Islet of Langerhans (tissue), 1 donor: ENCODE measurements around the gene KIAA1614.
"Not testable (repeated sequence)": the region's sequence is repeated elsewhere in the genome, so short reads cannot be mapped to it uniquely, and the experiment has no call there.

ENCODE experiments used
- FAIRE-seq: peaks from one replicate; lab custom pipeline; 2011; peaks lifted over from hg19 to GRCh38; lab: Jason Lieb, UNC

The KIAA1614 gene

GRCh38 chr1:180946056-180946455 is 33.4 kb downstream of the KIAA1614 start:
- no peak for FAIRE-seq

DNA sequence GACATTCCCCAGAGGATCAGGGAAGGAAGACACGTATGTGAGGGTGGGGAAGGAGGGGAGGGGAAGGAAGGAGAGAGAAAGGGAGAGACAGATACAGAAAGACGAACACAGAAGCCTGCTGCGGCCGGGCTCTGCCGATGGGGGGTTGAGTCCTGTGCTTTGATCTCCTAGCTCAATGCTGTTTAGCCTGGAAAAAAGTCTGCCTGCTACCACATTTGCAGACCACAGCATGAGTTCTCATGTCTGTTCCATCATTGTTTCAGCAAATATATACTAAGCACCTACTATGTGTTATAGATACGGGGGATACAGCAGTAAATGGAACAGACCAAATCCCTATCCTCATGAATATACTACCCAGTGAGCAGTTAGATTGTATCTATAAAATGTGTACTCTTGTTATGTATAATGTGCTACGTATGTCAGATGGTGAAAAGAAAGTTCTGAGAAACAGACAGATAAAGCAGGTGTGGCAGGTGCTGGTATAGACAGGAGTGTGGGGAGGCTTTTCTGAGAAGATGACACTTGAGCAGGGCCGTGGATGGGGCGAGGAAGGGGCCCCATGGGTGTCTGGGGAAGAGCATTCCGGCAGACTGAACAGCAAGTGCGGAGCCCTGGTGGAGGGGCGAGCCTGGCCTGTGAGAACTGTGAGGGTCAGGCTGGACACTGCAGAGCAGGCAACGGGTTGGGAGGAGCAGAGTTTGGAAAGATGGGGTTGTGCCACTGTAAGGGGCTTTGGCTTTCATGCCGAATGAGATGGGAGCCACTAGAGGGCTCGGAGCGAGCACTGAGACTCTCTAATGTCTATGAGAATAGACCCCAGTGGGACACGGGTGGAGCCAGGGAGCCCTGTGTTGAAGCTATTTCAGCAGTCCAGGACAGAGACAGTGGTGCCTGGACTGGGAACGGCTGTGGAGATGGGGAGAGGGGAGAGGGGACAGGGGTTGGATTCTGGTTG is 34.1 kb downstream of the KIAA1614 start:
- no peak for FAIRE-seq

- FAIRE-seq, result no peak
These were observed 34.8 kb downstream of the KIAA1614 start for GRCh38 chr1:180947499-180947885.

GRCh38 chr1:180947901-180948640 is 35.4 kb downstream of the KIAA1614 start:
- no peak for FAIRE-seq

- FAIRE-seq, result no peak
These were observed 36.2 kb downstream of the KIAA1614 start for GRCh38 chr1:180948641-180949615.

- no peak for FAIRE-seq
These were observed 36.9 kb downstream of the KIAA1614 start for GRCh38 chr1:180949616-180950000.

GRCh38 chr1:180950321-180950720 is 37.6 kb downstream of the KIAA1614 start:
- no peak for FAIRE-seq

DNA sequence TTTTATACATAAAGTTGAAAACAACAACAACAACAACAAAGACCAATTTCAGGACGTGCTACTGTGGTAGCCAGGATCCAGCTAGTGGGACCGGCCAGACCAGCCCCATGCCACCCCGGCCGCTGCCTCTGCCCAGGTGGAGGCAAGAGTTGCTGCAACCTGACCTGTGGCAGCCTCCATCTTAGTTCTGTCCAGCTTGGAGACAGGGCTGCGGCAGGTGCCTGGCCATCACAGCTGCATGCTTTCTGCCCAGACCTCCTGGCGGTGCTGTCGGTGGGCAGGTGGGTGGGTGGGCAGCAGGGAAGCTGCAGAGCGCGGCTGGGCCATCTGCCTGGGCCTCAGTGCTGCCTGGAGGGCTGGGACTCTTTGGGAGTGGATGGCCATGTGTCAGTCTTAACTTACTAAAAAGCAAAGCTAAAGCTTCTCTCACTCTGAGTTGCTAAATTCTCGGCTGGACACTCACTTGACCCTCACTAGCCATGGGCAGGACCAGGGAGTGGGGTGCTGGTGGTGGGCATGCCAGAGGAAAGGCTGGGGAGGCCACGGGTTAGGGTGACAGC is 38.6 kb downstream of the KIAA1614 start:
- no peak for FAIRE-seq

- no peak for FAIRE-seq
These were observed 39.3 kb downstream of the KIAA1614 start for GRCh38 chr1:180951836-180952656.

DNA sequence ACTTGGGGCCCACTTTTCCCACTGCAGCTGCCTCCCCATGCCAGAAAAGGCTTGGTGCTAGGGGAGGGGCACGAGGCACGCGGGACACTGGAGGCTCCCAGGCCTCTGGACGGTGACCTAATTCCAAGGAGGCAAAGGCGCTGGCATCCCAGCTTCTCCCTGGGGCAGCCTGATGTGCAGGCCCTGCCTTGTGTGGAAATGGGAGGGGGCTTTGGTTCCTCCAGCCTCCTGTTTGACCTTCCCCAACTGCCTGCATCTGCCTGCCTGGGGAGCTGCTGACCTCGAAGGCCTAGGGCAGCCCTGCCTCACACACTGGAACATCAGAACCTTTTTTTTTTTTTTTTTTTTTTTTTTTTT is 39.9 kb downstream of the KIAA1614 start:
- no peak for FAIRE-seq

DNA sequence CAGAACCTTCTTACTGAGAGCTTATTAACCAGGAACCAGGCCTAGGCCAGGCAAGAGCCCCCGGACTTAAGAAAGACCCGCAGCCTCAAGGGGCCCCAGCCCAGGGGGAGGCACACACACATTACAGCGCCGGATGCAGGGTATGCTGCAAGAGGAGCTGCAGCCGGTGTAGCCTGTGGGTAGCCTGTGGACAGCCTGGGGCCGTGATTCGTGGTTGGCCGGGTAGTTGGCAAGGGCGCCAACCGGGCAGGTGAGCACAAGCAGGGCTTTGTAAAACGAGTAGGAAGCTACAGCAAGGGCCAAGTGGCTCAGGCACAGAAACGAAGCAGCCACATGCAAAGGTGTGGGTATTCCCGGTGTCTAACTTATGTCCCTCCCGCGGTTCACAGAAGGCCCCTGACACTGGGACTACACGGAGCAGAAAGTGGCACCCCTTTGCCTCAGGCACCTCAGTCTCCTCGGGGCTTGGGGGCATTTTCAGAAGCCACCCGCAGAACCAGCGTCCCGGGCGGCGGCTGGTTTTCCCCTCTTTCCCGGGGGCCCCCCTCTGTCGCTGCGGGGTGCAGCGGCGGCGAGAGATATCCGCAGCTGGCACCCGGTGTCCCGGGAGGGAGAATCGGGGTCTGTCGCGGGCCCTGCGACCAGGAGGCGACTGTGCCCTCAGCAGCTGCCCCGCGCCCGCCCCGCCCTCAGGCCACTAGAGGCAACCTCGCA is 40.8 kb downstream of the KIAA1614 start:
- no peak for FAIRE-seq

DNA sequence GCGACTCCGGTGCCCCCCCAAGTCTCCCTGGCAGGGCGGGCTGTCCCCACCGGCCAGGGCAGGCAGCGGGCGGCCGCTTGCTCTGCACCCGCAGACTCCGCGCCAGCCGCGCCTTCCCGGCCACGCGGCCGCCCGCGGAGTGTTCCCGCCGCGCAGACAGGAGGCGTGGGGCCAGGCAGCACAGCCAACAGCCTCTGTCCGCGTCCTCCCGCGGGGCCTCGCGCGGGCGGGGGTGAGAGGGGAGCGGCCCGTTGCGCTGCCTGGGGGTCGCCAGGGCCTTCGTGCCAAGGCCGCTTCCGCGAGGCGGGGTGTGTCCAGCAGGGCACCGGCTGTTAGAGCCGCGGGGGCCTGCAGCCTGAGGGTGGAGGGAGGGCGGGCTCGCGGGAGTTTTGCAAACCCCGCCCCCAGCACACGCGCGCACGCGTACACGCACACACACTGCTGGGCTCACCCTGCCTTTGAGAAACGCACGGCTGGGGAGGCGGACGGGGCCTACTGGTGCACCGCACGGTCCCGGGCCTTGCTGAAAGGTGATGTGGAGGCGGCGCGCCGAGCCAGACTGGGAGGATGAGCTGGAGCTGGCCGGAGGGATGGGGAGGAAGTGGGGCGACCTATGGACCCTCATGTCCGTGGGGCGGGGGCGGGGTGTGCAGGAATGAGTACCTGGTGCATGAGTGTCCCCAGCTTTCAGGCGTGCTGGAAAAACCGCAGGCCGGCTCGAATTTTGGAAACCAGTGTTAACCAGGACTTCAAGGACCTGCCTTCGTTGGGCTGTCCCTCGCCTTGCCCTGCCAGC is 41.5 kb downstream of the KIAA1614 start:
- FAIRE-seq, result no peak

GRCh38 chr1:180954801-180955165 is 42.1 kb downstream of the KIAA1614 start:
- no peak for FAIRE-seq

- no peak for FAIRE-seq
These were observed 43.4 kb downstream of the KIAA1614 start for GRCh38 chr1:180956028-180956640.

DNA sequence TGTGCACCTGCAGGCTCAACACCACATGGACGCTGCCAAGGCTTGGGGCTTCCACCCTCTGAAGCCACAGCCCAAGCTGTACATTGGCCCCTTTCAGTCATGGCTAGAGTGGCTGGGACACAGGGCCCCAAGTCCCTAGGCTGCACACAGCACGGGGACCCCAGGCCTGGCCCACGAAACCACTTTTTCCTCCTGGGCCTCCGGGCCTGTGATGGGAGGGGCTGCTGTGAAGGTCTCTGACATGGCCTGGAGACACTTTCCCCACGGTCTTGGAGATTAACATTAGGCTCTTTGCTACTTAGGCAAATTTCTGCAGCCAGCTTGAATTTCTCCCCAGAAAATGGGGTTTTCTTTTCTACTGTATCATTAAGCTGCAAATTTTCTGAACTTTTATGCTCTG is 46.9 kb downstream of the KIAA1614 start:
- FAIRE-seq, result not testable (repeated sequence)

DNA sequence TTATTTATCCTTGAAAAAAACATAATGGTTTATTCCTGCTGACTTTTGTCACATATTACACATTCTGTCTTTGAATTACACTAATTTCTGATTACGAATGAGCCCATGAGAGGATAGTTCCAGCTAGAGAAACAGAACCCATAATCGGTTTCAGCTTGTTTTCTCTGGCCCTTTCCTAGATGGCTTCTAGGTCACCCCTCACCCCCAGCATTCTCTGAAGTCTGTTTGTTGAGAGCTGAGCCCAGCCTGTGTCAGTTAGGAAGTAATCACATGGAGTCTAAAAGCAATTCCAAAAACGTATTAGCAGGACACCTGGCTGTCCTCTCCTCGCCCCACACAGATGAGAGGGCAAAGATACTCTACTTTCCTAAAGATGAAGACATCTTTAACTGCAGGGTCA is 48.9 kb downstream of the KIAA1614 start:
- FAIRE-seq, result no peak

GRCh38 chr1:180962178-180962577 is 49.5 kb downstream of the KIAA1614 start:
- FAIRE-seq, result no peak

DNA sequence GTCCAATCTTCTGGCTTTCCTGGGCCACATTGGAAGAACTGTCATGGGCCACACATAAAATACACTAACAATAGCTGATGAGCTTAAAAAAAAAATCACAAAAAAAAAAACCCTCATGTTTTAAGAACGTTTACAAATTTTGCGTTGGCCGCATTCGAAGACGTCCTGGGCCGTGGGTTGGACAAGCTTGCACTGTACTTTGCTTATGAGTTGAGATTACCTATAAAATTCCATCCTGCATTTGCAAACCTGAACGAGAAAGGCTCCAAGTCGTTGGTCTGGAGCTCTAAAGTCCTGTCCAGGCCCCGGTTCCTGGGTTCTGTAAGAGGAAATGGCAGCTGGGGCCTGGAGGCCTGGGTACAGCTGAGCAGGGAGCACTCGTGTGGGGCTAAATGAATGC is 51.4 kb downstream of the KIAA1614 start:
- no peak for FAIRE-seq

DNA sequence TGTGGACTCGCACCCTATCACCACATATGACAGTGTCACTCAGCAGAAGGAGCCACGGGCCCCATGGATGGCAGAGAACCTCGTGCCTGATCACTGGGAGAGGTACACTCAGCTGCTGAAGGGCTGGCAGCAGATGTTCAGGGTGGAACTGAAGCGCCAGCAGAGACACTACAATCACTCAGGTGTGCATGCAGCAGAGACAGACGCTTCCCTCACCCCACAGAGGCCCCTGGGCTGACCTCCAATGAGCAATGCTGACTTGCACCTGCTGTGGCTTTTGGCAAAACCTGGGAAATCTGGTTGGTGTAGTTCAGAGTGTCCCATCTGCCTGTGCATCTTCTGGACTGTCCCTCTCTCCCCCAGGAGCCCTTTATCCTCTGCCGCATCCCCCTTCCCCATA is 51.9 kb downstream of the KIAA1614 start:
- FAIRE-seq, result no peak
